Heart left ventricle (tissue), 16 donors: ENCODE data around the gene CTDSPL2. TPM values are rescaled to one million over a fixed set of nuclear protein-coding genes. Genes with fewer than 3 reads are reported as not detected.

Source experiments
- ATAC-seq, 4 donors: fragments of 200-7000 bp; cut with Tn5 transposase; one replicate each; pipeline ENCODE4 v1.9.1; 2020 to 2022; ENCODE audit warnings: moderate library complexity in 4 of 4, mild to moderate bottlenecking in 3 of 4, moderate number of reproducible peaks in 1 of 4
- DNase-seq, 5 donors: peaks; one replicate each; pipeline ENCODE4 v3.0.0-alpha.2; 2020
- H3K27ac ChIP-seq, 12 donors: fragments of 200-600 bp; sonication (generic) in 4 of 12; one replicate each; pipeline versions ENCODE4 v1.5.0 to v1.8.0; 2016 to 2022; ENCODE audit warnings: mild to moderate bottlenecking in 2 of 12
- H3K27me3 ChIP-seq, 9 donors: fragments of 200-600 bp; sonication (generic) in 2 of 9; one replicate each; pipeline versions ENCODE4 v1.5.1 to v1.8.0; 2016 to 2022; ENCODE audit warnings: mild to moderate bottlenecking in 3 of 9
- H3K36me3 ChIP-seq, 9 donors: fragments of 200-600 bp; sonication (generic) in 2 of 9; one replicate each; pipeline versions ENCODE4 v1.5.0 to v1.8.0; 2018 to 2022; ENCODE audit warnings: mild to moderate bottlenecking in 2 of 9
- H3K4me1 ChIP-seq, 12 donors: fragments of 200-600 bp; sonication (generic) in 4 of 12; one replicate each; pipeline versions ENCODE4 v1.5.0 to v1.8.0; 2016 to 2022; ENCODE audit warnings: mild to moderate bottlenecking in 3 of 12
- H3K4me3 ChIP-seq, 12 donors: fragments of 200-600 bp; sonication (generic) in 4 of 12; one replicate each; pipeline versions ENCODE4 v1.5.0 to v1.8.0; 2017 to 2022; ENCODE audit warnings: mild to moderate bottlenecking in 9 of 12, moderate library complexity in 4 of 12
- H3K9me3 ChIP-seq, 12 donors: fragments of 200-600 bp; sonication (generic) in 4 of 12; one replicate each; pipeline versions ENCODE4 v1.5.0 to v1.8.0; 2016 to 2022; ENCODE audit warnings: mild to moderate bottlenecking in 1 of 12
- POLR2A ChIP-seq, 2 donors: fragments of 450-650 bp; IDR thresholded peaks; one replicate each; pipeline ENCODE4 v1.6.1; 2017; ENCODE audit warnings: antibody characterized with exemption in 2 of 2, mild to moderate bottlenecking in 2 of 2, moderate library complexity in 2 of 2
- WGBS, 4 donors: extraction: QIAGEN DNeasy Blood & Tissue Kit in 2 of 4; methylation state at CpG; one replicate each; pipeline versions ENCODE4 v1.1.5 to v1.1.7; 2013 to 2018; 5-methylcytosine and 5-hydroxymethylcytosine counted together
- intact Hi-C, 10 donors: fragments of 100-400 bp; cut with DNase I; formaldehyde crosslinking; loops; one replicate each; pipeline versions ENCODE4 v1.11.1 to v1.14.2; 2022
- polyA plus RNA-seq, 2 donors: library from polyadenylated mRNA; stranded (reverse); fragments of 200-250 nt; gene quantifications; one replicate each; pipeline ENCODE4 v1.2.3, GENCODE V29; 2013
- total RNA-seq, 9 donors: library from RNA; depleted of rRNA in 2 of 9; stranded (reverse); fragments of >200 nt in 2 of 9; fragmentation: NEBNext Ultra II Directional in 3 of 9; extraction: Animal tissue kit (Norgen Biotek cat#: 25700) in 3 of 9; gene quantifications; one replicate each; pipeline versions ENCODE4 v1.1.0 to v1.2.4, GENCODE V29; 2016 to 2023
- TF ChIP-seq, protein P1 (sequence below), 12 donors: fragments of 200-600 bp; sonication (generic) in 4 of 12; IDR thresholded peaks; one replicate each; pipeline versions ENCODE4 v1.5.0 to v1.8.0; 2018 to 2022; ENCODE audit warnings: antibody characterized with exemption in 12 of 12, mild to moderate bottlenecking in 5 of 12
- donor health status: ischemic (EF 13 %, LVEDD 7.1; RV severe dilation, severe dysfunction).
- donor health status: healthy with polysubstance abuse.
- donor health status: DM: no; HTN: yes; CAD: no.
- donor health status: DM: no; HTN: no; CAD: no.
- donor health status: ischemic (EF 25% LVEDD 6.9; RV normal size, moderate dysfunction).
- donor health status: ischemic (EF 25% LVEDD 5.7; RV mildly dilated, moderate dysfunction).
- donor health status: healthy.
- donor health status: DM: yes; HTN: yes; CAD: no.
- donor health status: ischemic (EF 35%, LVEDD 5.7; RV mildly dilated, moderate dysfunction).
- donor health status: nonischemic (EF 11% LVEDD 7.7; RV severe dilation, severe dysfunction).
- donor health status: DM: yes; HTN: yes; CAD: no.
- donor health status: PGD.
- donor health status: ischemic (EF 29% LVEDD 5.4; RV normal size, mild dysfunction).
- donor health status: nonischemic (EF 23%, LVEDD 6.1; RV moderate dilation, normal function).

Gene CTDSPL2
- total and polyA plus RNA-seq, 11 donors: 3.0 to 27.6 (median 18.3) TPM

DNA sequence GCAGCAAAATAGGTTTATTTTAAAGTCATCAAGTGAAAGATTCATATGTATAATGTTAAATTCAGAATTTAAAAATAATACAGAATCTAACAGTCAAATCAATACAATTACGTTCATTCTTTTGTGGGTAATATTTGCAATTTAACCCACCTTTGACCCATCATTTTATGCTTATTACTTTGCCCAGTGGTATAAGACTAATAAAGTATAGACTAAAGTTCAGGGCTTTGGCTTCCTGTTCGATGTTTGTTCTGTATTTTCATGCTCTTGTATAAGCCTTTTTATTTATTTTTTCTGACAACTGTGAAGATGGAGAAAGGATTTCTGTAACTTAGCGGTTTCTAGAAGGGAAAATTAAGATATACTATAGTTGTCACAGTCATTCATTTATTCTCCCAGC lies 65.2 kb downstream of the CTDSPL2 start:
- Histone ChIP-seq H3K36me3 (peaks cover 0 to 93% (median 75%) of the 10 kb centered on the region in 9 donors), H3K9me3 (no peaks in the 10 kb centered on the region), H3K4me3 (no peak overlapping the region), H3K4me1 (peaks cover 0 to 7% (median 0%) of the 10 kb centered on the region in 12 donors), H3K27me3 (no peaks in the 10 kb centered on the region), H3K27ac (no peak overlapping the region)
- intact Hi-C loops: no loop called here
- 88 to 93% (median 91%) methylated on average over 3 of the region's 3 CpGs for WGBS, 4 donors
- no peak for ATAC-seq
- TF ChIP-seq, protein P1, sequence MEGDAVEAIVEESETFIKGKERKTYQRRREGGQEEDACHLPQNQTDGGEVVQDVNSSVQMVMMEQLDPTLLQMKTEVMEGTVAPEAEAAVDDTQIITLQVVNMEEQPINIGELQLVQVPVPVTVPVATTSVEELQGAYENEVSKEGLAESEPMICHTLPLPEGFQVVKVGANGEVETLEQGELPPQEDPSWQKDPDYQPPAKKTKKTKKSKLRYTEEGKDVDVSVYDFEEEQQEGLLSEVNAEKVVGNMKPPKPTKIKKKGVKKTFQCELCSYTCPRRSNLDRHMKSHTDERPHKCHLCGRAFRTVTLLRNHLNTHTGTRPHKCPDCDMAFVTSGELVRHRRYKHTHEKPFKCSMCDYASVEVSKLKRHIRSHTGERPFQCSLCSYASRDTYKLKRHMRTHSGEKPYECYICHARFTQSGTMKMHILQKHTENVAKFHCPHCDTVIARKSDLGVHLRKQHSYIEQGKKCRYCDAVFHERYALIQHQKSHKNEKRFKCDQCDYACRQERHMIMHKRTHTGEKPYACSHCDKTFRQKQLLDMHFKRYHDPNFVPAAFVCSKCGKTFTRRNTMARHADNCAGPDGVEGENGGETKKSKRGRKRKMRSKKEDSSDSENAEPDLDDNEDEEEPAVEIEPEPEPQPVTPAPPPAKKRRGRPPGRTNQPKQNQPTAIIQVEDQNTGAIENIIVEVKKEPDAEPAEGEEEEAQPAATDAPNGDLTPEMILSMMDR (IDR thresholded peaks at IDR 0.05): no peak
- TF ChIP-seq POLR2A (IDR thresholded peaks at IDR 0.05): no peak
- no peak for DNase-seq

DNA sequence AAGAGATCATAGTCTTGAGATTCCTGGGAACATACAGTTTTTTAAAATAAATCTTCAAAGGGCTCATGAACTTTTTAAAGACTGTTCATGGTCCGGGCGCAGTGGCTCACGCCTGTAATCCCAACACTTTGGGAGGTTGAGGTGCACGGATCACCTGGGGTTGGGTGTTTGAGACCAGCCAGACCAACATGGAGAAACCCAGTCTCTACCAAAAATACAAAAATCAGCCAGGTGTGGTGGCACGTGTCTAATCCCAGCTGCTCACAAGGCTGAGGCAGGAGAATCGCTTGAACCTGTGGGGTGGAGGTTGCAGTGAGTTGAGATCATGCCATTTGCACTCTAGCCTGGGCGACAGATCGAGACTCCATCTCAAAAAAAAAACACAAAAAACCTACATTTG lies 68.1 kb downstream of the CTDSPL2 start:
- TF ChIP-seq, protein P1 (IDR thresholded peaks at IDR 0.05): no peak
- TF ChIP-seq POLR2A (IDR thresholded peaks at IDR 0.05): no peak
- Histone ChIP-seq H3K36me3 (peaks cover 0 to 97% (median 78%) of the 10 kb centered on the region in 9 donors), H3K4me3 (no peak overlapping the region), H3K27ac (no peak overlapping the region), H3K27me3 (no peaks in the 10 kb centered on the region), H3K4me1 (no peaks in the 10 kb centered on the region), H3K9me3 (no peaks in the 10 kb centered on the region)
- no peak for DNase-seq
- WGBS, 4 donors: 93 to 97% (median 96%) methylated on average over 8 of the region's 8 CpGs
- intact Hi-C loops: no loop called here
- no peak for ATAC-seq

DNA sequence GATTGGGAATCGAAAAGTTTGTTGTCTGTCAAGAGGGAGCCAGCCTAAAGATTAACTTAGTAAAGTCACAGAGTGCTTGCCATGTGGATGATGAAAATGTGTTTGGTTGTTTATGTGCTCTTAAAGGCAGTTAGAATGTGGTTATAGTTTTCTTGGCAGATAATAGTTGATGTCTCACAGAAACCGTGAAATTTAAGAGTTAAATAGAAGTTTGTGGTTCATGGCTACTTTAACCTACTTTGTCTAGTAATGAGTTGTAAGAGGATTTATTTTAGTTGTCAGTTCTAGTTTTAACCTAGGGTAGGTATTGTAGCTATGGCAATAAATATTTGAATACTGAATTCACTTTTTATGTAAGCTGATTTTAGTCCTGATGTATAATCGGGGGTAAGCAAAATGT lies 73.1 kb downstream of the CTDSPL2 start:
- H3K27me3 ChIP-seq: no peaks in the 10 kb centered on the region
- 83 to 93% (median 87%) methylated on average over 3 of the region's 3 CpGs for WGBS, 4 donors
- H3K9me3 ChIP-seq: no peaks in the 10 kb centered on the region
- H3K4me1 ChIP-seq: no peaks in the 10 kb centered on the region
- peaks cover 0 to 86% (median 62%) of the 10 kb centered on the region in 9 donors for H3K36me3 ChIP-seq
- no peak overlapping the region for H3K4me3 ChIP-seq
- intact Hi-C loops: loop anchor here in 3 of 10 donors (10.0 kb wide), 2 partner anchors 206 to 626 kb away; no protein-coding TSS in a partner anchor
- DNase-seq (no peak), ATAC-seq (no peak)
- TF ChIP-seq, protein P1 (IDR thresholded peaks at IDR 0.05): no peak
- TF ChIP-seq POLR2A (IDR thresholded peaks at IDR 0.05): no peak
- no peak overlapping the region for H3K27ac ChIP-seq

DNA sequence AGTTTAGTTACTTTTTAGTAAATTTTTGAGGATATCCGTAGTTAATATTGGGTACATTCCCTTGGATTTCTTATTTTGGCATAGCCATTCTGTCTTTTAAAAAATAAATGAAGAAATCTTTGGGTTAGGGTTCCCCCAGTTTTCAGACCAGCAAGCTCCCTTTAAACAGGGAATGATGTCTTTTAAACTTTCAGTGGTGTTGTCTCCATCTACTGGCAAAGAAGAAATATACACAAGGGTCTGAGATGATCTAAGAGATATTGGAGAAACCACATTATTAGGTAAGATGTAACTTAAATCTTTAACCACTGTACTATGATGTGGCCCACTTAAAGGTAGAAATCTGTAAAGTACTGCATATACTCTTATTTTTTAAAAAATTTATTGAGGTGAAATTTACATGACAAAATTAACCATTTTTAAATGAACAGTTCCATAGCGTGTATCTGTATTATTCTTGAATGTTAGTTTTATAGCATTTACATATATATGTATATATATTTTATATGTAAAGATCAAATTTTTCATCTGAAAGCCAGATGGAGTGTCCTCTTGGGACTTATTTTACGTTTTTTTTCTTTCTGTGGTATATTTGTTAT lies 74.4 kb downstream of the CTDSPL2 start:
- H3K4me1 ChIP-seq: no peaks in the 10 kb centered on the region
- DNase-seq: no peak
- 77 to 79% (median 78%) methylated on average over 3 of the region's 3 CpGs for WGBS, 4 donors
- H3K36me3 ChIP-seq: peaks cover 0 to 86% (median 67%) of the 10 kb centered on the region in 9 donors
- intact Hi-C loops: loop anchor here in 3 of 10 donors (10.0 kb wide), 2 partner anchors 207 to 627 kb away; no protein-coding TSS in a partner anchor
- no peaks in the 10 kb centered on the region for H3K27me3 ChIP-seq
- no peak overlapping the region for H3K4me3 ChIP-seq
- H3K27ac ChIP-seq: no peak overlapping the region
- TF ChIP-seq, protein P1 (IDR thresholded peaks at IDR 0.05): peak in 11 of 12 donors; percentile 33 to 66 (median 57)
- no peak for TF ChIP-seq POLR2A (IDR thresholded peaks at IDR 0.05)
- no peaks in the 10 kb centered on the region for H3K9me3 ChIP-seq
- ATAC-seq: no peak
